ENCODE results near the gene ADGRF3. TPM values are rescaled to one million over a fixed set of nuclear protein-coding genes. Genes with fewer than 3 reads are reported as not detected.
"Not testable (repeated sequence)": the region's sequence is repeated elsewhere in the genome, so short reads cannot be mapped to it uniquely, and the experiment has no call there.

ADGRF3 gene
- total RNA-seq, 1 experiment from 2014 or later: 0.09 TPM

DNA sequence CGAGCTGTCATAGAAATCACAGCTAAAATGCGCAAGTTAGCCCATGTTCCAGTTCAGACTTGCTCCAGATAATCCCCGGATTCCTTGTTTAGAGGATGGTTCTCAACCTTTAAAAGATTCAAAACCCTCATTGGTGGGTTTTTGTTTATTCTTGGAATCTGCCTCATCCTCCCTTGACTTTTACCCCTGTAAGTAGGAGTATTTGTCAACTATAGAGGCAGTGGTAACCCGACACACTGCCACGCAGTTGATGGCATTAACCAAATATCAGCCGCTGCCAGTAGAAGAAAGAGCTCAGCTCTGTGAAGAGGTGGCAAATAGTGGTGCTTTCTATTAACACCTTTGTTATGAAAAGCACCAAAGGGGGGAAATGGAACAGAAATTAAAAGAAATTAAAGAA lies 41.0 kb downstream of the ADGRF3 start:
- Mint-ChIP-seq H3K4me3 (no peak overlapping the region), H3K4me1 (peaks cover 9 to 13% of the 10 kb centered on the region in 2 experiments), H3K9me3 (no peaks in the 10 kb centered on the region), H3K36me3 (ENCODE audit: insufficient read depth in 1 of 3, low read depth in 3 of 3) (no peaks in the 10 kb centered on the region), H3K27me3 (ENCODE audit: low read depth) (peaks cover 2% of the 10 kb centered on the region; the same call in 1 of the 2 replicates), H3K27ac (0 out of 7 replicates have a peak overlapping the region, but pooled peaks of 1 of the 3 experiments have one; percentile 48)
- TF ChIP-seq, protein P1, sequence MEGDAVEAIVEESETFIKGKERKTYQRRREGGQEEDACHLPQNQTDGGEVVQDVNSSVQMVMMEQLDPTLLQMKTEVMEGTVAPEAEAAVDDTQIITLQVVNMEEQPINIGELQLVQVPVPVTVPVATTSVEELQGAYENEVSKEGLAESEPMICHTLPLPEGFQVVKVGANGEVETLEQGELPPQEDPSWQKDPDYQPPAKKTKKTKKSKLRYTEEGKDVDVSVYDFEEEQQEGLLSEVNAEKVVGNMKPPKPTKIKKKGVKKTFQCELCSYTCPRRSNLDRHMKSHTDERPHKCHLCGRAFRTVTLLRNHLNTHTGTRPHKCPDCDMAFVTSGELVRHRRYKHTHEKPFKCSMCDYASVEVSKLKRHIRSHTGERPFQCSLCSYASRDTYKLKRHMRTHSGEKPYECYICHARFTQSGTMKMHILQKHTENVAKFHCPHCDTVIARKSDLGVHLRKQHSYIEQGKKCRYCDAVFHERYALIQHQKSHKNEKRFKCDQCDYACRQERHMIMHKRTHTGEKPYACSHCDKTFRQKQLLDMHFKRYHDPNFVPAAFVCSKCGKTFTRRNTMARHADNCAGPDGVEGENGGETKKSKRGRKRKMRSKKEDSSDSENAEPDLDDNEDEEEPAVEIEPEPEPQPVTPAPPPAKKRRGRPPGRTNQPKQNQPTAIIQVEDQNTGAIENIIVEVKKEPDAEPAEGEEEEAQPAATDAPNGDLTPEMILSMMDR (conservative IDR thresholded peaks at IDR 0.05): no peak
- Histone ChIP-seq H4K8ac (replicated peaks; ENCODE audit: insufficient read length, low read depth, low read length) (no peak overlapping the region), H2AK5ac (ENCODE audit: insufficient read length, low read length) (no peak overlapping the region), H2BK120ac (ENCODE audit: low read depth, low read length, poor library complexity, severe bottlenecking) (no peak overlapping the region), H3K9ac (ENCODE audit: extremely low read depth, insufficient read length, low read length) (no peak overlapping the region), H3T11ph (ENCODE audit: low read length) (no peak overlapping the region), H2AFZ (ENCODE audit: low read length) (no peak overlapping the region), H3K56ac (ENCODE audit: insufficient read length, low read depth, low read length) (no peak overlapping the region), H3K9me3 (ENCODE audit: control insufficient read depth, low read depth, low read length) (no peaks in the 10 kb centered on the region), H4K91ac (ENCODE audit: insufficient read length, low read depth, low read length) (no peak overlapping the region), H4K5ac (ENCODE audit: insufficient read length, low read depth, low read length) (no peak overlapping the region), H2BK12ac (ENCODE audit: insufficient read length, low read depth, low read length) (no peak overlapping the region), H3K4me2 (ENCODE audit: insufficient read depth, insufficient read length, low read length) (no peak overlapping the region), H3K4ac (ENCODE audit: low read depth, low read length) (no peak overlapping the region), H2BK20ac (ENCODE audit: low read depth, low read length, poor library complexity, severe bottlenecking) (no peak overlapping the region), H3K79me2 (ENCODE audit: insufficient read depth, low read length) (no peaks in the 10 kb centered on the region), H4K20me1 (ENCODE audit: control insufficient read depth, insufficient read depth, insufficient read length) (no peaks in the 10 kb centered on the region), H3K4me1 (ENCODE audit: insufficient read depth, low read length) (peaks cover 5% of the 10 kb centered on the region; the same call in 1 of the 2 replicates), H3K23ac (ENCODE audit: insufficient read length, low read depth, low read length) (no peak overlapping the region), H3K23me2 (ENCODE audit: insufficient read length, low read depth, low read length, poor library complexity, severe bottlenecking) (no peaks in the 10 kb centered on the region), H3K27me3 (ENCODE audit: insufficient read depth, low read length) (no peaks in the 10 kb centered on the region), H2BK15ac (ENCODE audit: low read depth, low read length) (no peak overlapping the region), H2BK5ac (ENCODE audit: insufficient read length, low read length) (no peak overlapping the region), H3K27ac (ENCODE audit: insufficient read length, low read depth, low read length) (no peak overlapping the region), H3K79me1 (ENCODE audit: insufficient read depth, low read depth, low read length, poor library complexity, severe bottlenecking) (no peaks in the 10 kb centered on the region), H3K14ac (ENCODE audit: insufficient read depth, low read length) (no peak overlapping the region), H3K18ac (ENCODE audit: insufficient read length, low read depth, low read length) (no peak overlapping the region)
- no CpG with 5 or more reads among the region's 6 CpGs for WGBS (ENCODE audit: extremely low coverage, insufficient read length, low lambda C conversion rate)
- no peak for DNase-seq

DNA sequence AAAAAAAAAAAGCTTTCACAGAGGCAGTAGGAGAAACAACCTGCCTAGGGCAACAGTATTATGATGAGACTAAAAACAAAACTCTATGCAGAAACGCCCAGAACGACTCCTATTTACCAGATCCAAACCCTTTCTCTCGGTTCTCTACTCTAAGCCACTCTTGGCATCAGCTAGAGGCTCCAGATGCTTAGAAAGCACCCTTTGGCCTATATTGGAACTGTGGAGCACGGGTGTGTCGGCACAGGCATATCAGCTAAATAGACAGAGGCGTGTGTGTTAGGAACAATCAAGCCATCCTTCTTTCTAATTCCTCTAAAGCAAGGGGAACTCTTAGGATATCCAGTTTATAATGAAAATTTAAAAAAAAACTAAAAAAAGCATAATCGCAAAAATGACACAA lies 41.5 kb downstream of the ADGRF3 start:
- not testable (repeated sequence) for H3K4me3 Mint-ChIP-seq; H3K4me2 ChIP-seq (ENCODE audit: insufficient read depth, insufficient read length, low read length); H4K5ac ChIP-seq (ENCODE audit: insufficient read length, low read depth, low read length); H3T11ph ChIP-seq (ENCODE audit: low read length); H3K27ac Mint-ChIP-seq; H2BK20ac ChIP-seq (ENCODE audit: low read depth, low read length, poor library complexity, severe bottlenecking); H2AFZ ChIP-seq (ENCODE audit: low read length); H3K27me3 ChIP-seq (ENCODE audit: insufficient read depth, low read length); H3K18ac ChIP-seq (ENCODE audit: insufficient read length, low read depth, low read length); H2BK5ac ChIP-seq (ENCODE audit: insufficient read length, low read length); DNase-seq; H3K23ac ChIP-seq (ENCODE audit: insufficient read length, low read depth, low read length); H3K4me1 ChIP-seq (ENCODE audit: insufficient read depth, low read length); H3K23me2 ChIP-seq (ENCODE audit: insufficient read length, low read depth, low read length, poor library complexity, severe bottlenecking); H3K14ac ChIP-seq (ENCODE audit: insufficient read depth, low read length); H3K27ac ChIP-seq (ENCODE audit: insufficient read length, low read depth, low read length); H2BK15ac ChIP-seq (ENCODE audit: low read depth, low read length); H3K56ac ChIP-seq (ENCODE audit: insufficient read length, low read depth, low read length); H3K36me3 Mint-ChIP-seq (ENCODE audit: insufficient read depth in 1 of 3, low read depth in 3 of 3); H2AK5ac ChIP-seq (ENCODE audit: insufficient read length, low read length); H4K8ac ChIP-seq (replicated peaks; ENCODE audit: insufficient read length, low read depth, low read length); H3K4ac ChIP-seq (ENCODE audit: low read depth, low read length); H3K9me3 ChIP-seq (ENCODE audit: control insufficient read depth, low read depth, low read length); H2BK12ac ChIP-seq (ENCODE audit: insufficient read length, low read depth, low read length); H3K9ac ChIP-seq (ENCODE audit: extremely low read depth, insufficient read length, low read length); H2BK120ac ChIP-seq (ENCODE audit: low read depth, low read length, poor library complexity, severe bottlenecking); H3K79me2 ChIP-seq (ENCODE audit: insufficient read depth, low read length); H3K79me1 ChIP-seq (ENCODE audit: insufficient read depth, low read depth, low read length, poor library complexity, severe bottlenecking); H4K20me1 ChIP-seq (ENCODE audit: control insufficient read depth, insufficient read depth, insufficient read length); H3K27me3 Mint-ChIP-seq (ENCODE audit: low read depth); H4K91ac ChIP-seq (ENCODE audit: insufficient read length, low read depth, low read length); H3K9me3 Mint-ChIP-seq
- H3K4me1 Mint-ChIP-seq: peaks cover 9 to 13% of the 10 kb centered on the region in 2 experiments
- no CpG with 5 or more reads among the region's 7 CpGs for WGBS (ENCODE audit: extremely low coverage, insufficient read length, low lambda C conversion rate)

All from H9 (cell line).